ENCODE results near the gene ERCC8.
"Not testable (repeated sequence)": the region's sequence is repeated elsewhere in the genome, so short reads cannot be mapped to it uniquely, and the experiment has no call there.

ERCC8 gene, protein sequence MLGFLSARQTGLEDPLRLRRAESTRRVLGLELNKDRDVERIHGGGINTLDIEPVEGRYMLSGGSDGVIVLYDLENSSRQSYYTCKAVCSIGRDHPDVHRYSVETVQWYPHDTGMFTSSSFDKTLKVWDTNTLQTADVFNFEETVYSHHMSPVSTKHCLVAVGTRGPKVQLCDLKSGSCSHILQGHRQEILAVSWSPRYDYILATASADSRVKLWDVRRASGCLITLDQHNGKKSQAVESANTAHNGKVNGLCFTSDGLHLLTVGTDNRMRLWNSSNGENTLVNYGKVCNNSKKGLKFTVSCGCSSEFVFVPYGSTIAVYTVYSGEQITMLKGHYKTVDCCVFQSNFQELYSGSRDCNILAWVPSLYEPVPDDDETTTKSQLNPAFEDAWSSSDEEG

DNA sequence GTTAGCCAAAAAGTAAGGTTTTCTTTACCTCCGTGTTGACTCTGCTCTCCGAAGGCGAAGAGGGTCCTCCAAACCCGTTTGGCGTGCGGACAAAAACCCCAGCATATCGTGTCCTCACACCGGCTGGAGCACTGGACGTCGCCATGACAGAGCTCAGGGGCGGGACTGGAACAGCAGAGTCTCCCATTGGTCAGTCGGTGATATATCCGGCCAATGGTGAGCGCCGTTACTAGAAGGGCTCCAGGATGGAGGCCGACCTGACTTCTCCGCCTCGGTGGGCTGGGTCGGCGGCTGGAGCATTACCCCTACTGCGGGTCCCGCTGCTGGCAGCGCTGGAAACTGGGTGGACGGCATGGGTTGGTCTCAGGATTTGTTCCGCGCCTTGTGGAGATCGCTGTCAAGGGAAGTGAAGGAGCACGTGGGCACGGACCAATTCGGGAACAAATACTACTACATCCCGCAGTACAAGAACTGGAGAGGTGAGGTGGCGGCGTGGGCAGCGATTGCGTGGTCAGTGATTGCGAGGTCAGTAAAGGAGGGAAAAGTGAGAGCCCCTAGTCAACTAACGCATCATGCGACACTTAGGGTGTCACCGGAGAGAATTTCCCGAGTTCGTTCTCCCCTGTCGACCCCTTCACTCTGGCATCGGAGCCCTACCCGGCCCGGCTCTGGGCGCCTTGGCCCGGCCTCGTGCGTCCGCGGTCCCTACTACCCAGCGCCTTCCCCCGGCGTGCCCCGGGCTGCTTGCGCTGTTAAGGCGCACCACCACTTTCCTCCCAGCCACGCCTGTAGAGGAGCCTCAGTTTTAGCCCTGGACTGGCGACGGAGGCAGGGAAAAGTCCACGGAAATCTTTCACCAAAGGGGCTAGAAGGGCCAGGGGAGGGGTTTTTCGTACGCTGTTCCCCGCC lies at the start of gene ERCC8, which contains the start of gene NDUFAF2:
Gene ERCC8 (minus strand): TSS at position 167 of the 909 bp plus-strand sequence. CDS start 62 bp downstream, at position 105.
Gene NDUFAF2 (plus strand): TSS at position 302 of the 909 bp plus-strand sequence. CDS start 51 bp downstream, at position 353.
- Histone ChIP-seq H3K27ac (ENCODE audit: low read length) (peak within 1 kb of the TSS; percentile 90), H3K4me1 (ENCODE audit: control insufficient read depth in 1 of 2, insufficient read depth in 2 of 2, low read length in 2 of 2) (peaks cover 6 to 25% of the 10 kb centered on the region in 2 donors), H3K9me3 (ENCODE audit: control insufficient read depth in 1 of 2, low read length in 2 of 2) (no peaks in the 10 kb centered on the region)

DNA sequence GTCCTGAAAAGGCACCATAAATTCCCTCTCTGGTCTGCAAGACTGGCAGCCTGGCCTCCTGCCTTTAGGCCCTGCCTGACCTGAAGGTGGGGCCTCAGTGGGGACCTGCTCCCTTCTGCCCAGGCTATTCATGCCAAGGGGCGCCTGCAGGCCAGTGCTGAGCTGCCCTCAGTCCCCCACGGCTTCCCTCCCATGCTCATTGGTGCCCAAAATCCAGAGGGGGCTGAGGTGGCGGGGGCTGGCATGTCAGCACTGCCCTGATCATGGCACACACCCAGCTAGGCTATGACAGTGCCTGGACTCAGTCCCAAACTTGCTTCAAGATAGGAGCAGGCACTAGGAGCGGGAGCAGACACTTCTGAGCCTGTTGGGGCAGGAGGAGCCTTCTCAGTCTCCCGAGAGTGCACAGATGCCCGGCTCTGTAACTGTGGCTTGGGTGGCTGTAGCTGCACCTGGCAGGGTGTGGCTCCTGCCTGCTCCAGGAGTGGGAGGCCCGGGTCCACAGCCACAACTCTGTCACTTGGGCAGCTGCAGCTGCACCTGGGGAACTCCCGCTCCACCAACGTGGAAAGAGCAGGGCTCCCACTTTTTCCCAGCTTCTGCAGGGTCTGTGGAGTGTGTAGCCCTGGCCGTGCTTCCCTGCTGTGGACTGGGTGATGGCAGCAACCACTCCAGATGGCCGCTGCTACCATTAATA lies 49.2 kb upstream of the ERCC8 start:
- H3K9me3 ChIP-seq (ENCODE audit: control insufficient read depth in 1 of 2, low read length in 2 of 2): peaks cover 0 to 5% of the 10 kb centered on the region in 2 donors
- H3K27me3 ChIP-seq (ENCODE audit: low read depth, low read length): no peaks in the 10 kb centered on the region
- H3K4me3 ChIP-seq (ENCODE audit: low read depth in 1 of 2, low read length in 2 of 2): no peak overlapping the region
- no peaks in the 10 kb centered on the region for H3K36me3 ChIP-seq (ENCODE audit: control insufficient read depth in 1 of 2, insufficient read depth in 2 of 2, low read length in 2 of 2)
- no peak overlapping the region for H3K27ac ChIP-seq (ENCODE audit: low read length)
- no peaks in the 10 kb centered on the region for H3K4me1 ChIP-seq (ENCODE audit: control insufficient read depth in 1 of 2, insufficient read depth in 2 of 2, low read length in 2 of 2)

More for the DNA sequence above, at the start of gene ERCC8, which contains the start of gene NDUFAF2:
- Histone ChIP-seq H3K4me3 (ENCODE audit: low read depth in 1 of 2, low read length in 2 of 2) (peak within 1 kb of the TSS; percentile 92 to 94), H3K27me3 (ENCODE audit: low read depth, low read length) (no peaks in the 10 kb centered on the region), H3K36me3 (ENCODE audit: control insufficient read depth in 1 of 2, insufficient read depth in 2 of 2, low read length in 2 of 2) (peaks cover 3% of the 10 kb centered on the region in 2 donors)

DNA sequence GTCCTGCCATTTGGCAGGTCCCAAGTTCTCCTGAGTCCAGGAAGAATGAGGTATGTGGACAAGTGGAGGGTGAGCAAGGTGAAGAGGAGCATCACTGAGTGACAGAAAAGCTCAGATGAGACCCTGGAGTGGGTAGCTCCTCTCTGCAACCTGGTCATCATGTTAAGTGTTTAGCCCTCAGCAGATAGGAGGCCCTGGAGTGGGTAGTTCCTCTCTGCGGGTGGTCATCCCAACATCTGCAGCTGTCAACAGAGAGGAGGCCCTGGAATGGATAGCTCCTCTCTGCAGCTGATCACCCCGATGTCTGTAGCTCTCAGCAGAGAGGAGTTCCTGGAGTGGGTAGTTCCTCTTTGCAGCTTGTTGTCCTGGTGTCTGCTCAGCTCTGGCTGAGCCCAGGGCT lies 48.6 kb upstream of the ERCC8 start:
- Histone ChIP-seq H3K4me3 (ENCODE audit: low read depth in 1 of 2, low read length in 2 of 2) (no peak overlapping the region), H3K9me3 (ENCODE audit: control insufficient read depth in 1 of 2, low read length in 2 of 2) (peaks cover 0 to 5% of the 10 kb centered on the region in 2 donors), H3K4me1 (ENCODE audit: control insufficient read depth in 1 of 2, insufficient read depth in 2 of 2, low read length in 2 of 2) (no peaks in the 10 kb centered on the region), H3K27me3 (ENCODE audit: low read depth, low read length) (no peaks in the 10 kb centered on the region), H3K27ac (ENCODE audit: low read length) (no peak overlapping the region), H3K36me3 (ENCODE audit: control insufficient read depth in 1 of 2, insufficient read depth in 2 of 2, low read length in 2 of 2) (no peaks in the 10 kb centered on the region)

DNA sequence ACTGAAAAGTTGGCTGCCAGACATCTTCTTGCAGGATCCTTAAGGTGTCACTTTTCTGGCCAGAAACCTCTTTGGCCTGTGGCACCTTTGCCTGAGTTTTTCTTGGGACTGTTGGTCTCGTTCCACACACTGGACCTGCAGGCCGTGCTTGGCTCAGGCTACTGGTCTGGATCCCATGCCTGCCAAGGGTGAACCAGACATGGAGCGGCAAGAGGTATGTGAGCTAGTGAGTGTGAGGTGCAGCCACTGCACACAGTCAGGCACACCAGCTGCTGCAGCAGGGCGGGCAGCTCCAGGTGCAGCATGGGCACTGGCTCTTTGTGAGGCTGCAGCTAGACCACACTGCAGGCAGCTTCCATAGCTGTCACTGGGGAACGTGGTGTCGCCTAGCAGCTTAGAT lies 48.0 kb upstream of the ERCC8 start:
- peaks cover 0 to 5% of the 10 kb centered on the region in 2 donors for H3K9me3 ChIP-seq (ENCODE audit: control insufficient read depth in 1 of 2, low read length in 2 of 2)
- no peaks in the 10 kb centered on the region for H3K36me3 ChIP-seq (ENCODE audit: control insufficient read depth in 1 of 2, insufficient read depth in 2 of 2, low read length in 2 of 2)
- no peaks in the 10 kb centered on the region for H3K27me3 ChIP-seq (ENCODE audit: low read depth, low read length)
- H3K4me3 ChIP-seq (ENCODE audit: low read depth in 1 of 2, low read length in 2 of 2): no peak overlapping the region
- H3K4me1 ChIP-seq (ENCODE audit: control insufficient read depth in 1 of 2, insufficient read depth in 2 of 2, low read length in 2 of 2): no peaks in the 10 kb centered on the region
- H3K27ac ChIP-seq (ENCODE audit: low read length): no peak overlapping the region

DNA sequence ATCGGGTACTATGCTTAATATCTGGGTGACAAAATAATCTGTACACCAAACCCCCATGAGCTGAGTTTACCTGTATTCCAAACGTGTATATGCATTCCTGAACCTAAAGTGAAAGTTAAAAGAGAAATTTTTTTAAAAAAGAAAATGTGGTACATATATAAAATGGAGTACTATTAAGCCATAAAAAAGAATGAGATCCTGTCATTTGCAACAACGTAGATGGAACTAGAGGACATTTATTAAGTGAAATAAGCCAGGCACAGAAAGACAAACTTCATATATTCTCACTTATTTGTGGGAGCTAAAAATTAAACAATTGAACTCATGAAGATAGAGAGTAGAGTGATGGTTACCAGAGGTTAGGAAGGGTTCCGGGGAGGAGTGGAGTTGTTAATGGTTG lies 44.9 kb upstream of the ERCC8 start:
- no peaks in the 10 kb centered on the region for H3K27me3 ChIP-seq (ENCODE audit: low read depth, low read length)
- no peak overlapping the region for H3K4me3 ChIP-seq (ENCODE audit: low read depth in 1 of 2, low read length in 2 of 2)
- H3K36me3 ChIP-seq (ENCODE audit: control insufficient read depth in 1 of 2, insufficient read depth in 2 of 2, low read length in 2 of 2): no peaks in the 10 kb centered on the region
- H3K4me1 ChIP-seq (ENCODE audit: control insufficient read depth in 1 of 2, insufficient read depth in 2 of 2, low read length in 2 of 2): no peaks in the 10 kb centered on the region
- peaks cover 0 to 5% of the 10 kb centered on the region in 2 donors for H3K9me3 ChIP-seq (ENCODE audit: control insufficient read depth in 1 of 2, low read length in 2 of 2)
- no peak overlapping the region for H3K27ac ChIP-seq (ENCODE audit: low read length)

DNA sequence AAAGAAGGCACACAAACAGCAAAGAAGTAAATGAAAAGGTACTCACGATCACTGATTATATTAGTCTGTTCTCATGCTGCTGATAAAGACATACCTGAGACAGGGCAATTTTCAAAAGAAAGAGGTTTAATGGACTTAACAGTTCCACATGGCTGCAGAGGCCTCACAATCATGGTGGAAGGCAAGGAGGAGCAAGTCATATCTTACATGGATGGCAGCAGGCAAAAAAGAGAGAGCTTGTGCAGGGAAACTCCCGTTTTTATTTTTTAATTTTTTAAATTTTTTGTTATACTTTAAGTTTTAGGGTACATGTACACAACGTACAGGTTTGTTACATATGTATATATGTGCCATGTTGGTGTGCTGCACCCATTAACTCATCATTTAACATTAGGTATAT lies 37.3 kb upstream of the ERCC8 start:
- H3K4me1 ChIP-seq (ENCODE audit: control insufficient read depth in 1 of 2, insufficient read depth in 2 of 2, low read length in 2 of 2); H3K4me3 ChIP-seq (ENCODE audit: low read depth in 1 of 2, low read length in 2 of 2); H3K27ac ChIP-seq (ENCODE audit: low read length); H3K36me3 ChIP-seq (ENCODE audit: control insufficient read depth in 1 of 2, insufficient read depth in 2 of 2, low read length in 2 of 2); H3K9me3 ChIP-seq (ENCODE audit: control insufficient read depth in 1 of 2, low read length in 2 of 2); H3K27me3 ChIP-seq (ENCODE audit: low read depth, low read length): not testable (repeated sequence)

DNA sequence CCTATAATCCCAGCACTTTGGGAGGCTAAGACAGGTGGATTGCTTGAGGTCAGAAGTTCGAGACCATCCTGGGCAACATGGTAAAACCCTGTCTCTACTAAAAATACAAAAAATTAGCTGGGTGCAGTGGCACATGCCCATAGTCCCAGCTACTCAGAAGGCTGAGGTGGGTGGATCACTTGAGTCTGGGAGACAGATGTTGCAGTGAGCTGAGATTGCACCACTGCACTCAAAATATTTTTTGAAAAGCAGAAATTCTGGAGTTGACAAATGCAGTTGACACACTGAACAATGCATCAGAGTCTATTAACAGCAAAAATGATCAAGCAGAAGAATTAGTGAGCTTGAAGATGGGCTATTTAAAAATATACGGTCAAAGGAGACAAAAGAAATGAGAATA lies 35.6 kb upstream of the ERCC8 start:
- Histone ChIP-seq H3K27ac (ENCODE audit: low read length) (no peak overlapping the region), H3K36me3 (ENCODE audit: control insufficient read depth in 1 of 2, insufficient read depth in 2 of 2, low read length in 2 of 2) (no peaks in the 10 kb centered on the region), H3K9me3 (ENCODE audit: control insufficient read depth in 1 of 2, low read length in 2 of 2) (peaks cover 0 to 2% of the 10 kb centered on the region in 2 donors), H3K4me3 (ENCODE audit: low read depth in 1 of 2, low read length in 2 of 2) (no peak overlapping the region), H3K27me3 (ENCODE audit: low read depth, low read length) (no peaks in the 10 kb centered on the region), H3K4me1 (ENCODE audit: control insufficient read depth in 1 of 2, insufficient read depth in 2 of 2, low read length in 2 of 2) (no peaks in the 10 kb centered on the region)

DNA sequence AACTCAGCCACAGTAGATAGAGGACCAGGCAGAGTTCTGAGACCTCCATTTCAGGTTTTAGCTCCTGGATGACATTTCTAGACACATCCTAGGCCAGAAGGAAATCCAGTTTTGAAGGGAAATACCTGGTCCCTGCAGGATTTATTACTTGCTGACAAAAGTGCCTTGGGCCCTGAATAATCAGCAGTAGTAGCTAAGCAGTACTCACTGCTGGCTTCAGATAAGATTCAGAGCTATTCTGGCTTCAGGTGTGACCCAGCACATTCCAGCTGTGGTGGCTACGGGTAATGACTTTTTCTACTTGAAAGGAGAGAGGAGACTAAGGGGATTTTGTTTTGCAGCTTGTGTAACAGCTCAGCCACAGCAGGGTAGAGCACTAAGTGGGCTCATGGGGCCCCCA lies 34.1 kb upstream of the ERCC8 start:
- H3K27me3 ChIP-seq (ENCODE audit: low read depth, low read length): no peaks in the 10 kb centered on the region
- H3K4me3 ChIP-seq (ENCODE audit: low read depth in 1 of 2, low read length in 2 of 2): no peak overlapping the region
- no peaks in the 10 kb centered on the region for H3K4me1 ChIP-seq (ENCODE audit: control insufficient read depth in 1 of 2, insufficient read depth in 2 of 2, low read length in 2 of 2)
- no peak overlapping the region for H3K27ac ChIP-seq (ENCODE audit: low read length)
- no peaks in the 10 kb centered on the region for H3K36me3 ChIP-seq (ENCODE audit: control insufficient read depth in 1 of 2, insufficient read depth in 2 of 2, low read length in 2 of 2)
- peaks cover 0 to 2% of the 10 kb centered on the region in 2 donors for H3K9me3 ChIP-seq (ENCODE audit: control insufficient read depth in 1 of 2, low read length in 2 of 2)

DNA sequence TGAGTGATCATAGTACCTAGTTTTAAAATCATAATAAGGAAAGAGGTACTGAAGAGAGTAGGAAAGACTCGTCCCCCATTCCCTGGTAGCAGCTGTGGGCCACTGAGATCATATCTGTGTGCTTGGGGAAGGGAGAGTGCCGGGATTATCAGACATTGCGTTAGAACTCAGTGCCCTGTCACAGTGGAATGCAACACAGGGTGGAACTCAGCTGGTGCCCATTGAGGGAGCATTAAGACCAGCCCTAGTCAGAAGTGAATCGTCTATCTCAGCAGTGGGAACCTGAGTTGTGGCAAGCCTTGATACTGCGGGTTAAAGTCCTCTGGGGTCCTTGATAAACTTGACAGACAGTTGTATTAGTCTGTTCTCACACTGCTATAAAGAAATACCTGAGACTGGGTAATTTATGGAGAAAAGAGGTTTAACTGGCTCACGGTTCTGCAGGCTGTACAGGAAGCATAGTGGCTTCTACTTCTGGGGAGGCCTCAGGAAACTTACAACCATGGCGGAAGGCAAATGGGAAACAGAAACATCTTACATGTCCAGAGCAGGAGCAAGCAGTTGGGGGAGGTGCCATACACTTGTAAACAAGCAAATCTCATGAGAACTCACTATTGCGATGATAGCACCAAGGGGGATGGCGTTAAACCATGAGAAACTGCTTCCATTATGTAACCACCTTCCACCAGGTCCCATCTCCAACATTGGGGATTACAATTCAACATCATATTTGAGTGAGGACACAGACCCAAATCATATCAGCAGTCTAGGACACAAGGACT lies 33.3 kb upstream of the ERCC8 start:
- H3K4me1 ChIP-seq (ENCODE audit: control insufficient read depth in 1 of 2, insufficient read depth in 2 of 2, low read length in 2 of 2): no peaks in the 10 kb centered on the region
- H3K27me3 ChIP-seq (ENCODE audit: low read depth, low read length): no peaks in the 10 kb centered on the region
- no peaks in the 10 kb centered on the region for H3K36me3 ChIP-seq (ENCODE audit: control insufficient read depth in 1 of 2, insufficient read depth in 2 of 2, low read length in 2 of 2)
- H3K9me3 ChIP-seq (ENCODE audit: control insufficient read depth in 1 of 2, low read length in 2 of 2): peaks cover 0 to 2% of the 10 kb centered on the region in 2 donors
- H3K4me3 ChIP-seq (ENCODE audit: low read depth in 1 of 2, low read length in 2 of 2): no peak overlapping the region
- no peak overlapping the region for H3K27ac ChIP-seq (ENCODE audit: low read length)

DNA sequence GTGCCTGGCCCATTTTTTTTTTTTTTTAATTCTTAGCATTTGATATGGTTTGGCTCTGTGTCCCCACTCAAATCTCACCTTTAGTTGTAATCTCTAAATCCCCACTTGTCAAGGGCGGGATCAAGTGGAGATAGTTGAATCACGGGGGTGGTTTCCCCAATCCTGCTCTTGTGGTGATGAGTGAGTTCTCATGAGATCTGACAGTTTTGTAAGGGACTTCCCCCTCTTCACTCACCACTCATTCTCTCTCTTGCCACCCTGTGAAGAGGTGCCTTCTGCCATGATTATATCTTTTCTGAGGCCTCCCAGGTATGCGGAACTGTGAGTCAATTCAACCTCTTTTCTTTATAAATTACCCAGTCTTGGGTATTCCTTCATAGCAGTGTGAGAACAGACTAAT lies 27.4 kb upstream of the ERCC8 start:
- no peaks in the 10 kb centered on the region for H3K27me3 ChIP-seq (ENCODE audit: low read depth, low read length)
- H3K36me3 ChIP-seq (ENCODE audit: control insufficient read depth in 1 of 2, insufficient read depth in 2 of 2, low read length in 2 of 2): no peaks in the 10 kb centered on the region
- peaks cover 0 to 12% of the 10 kb centered on the region in 2 donors for H3K9me3 ChIP-seq (ENCODE audit: control insufficient read depth in 1 of 2, low read length in 2 of 2)
- H3K4me3 ChIP-seq (ENCODE audit: low read depth in 1 of 2, low read length in 2 of 2): no peak overlapping the region
- H3K27ac ChIP-seq (ENCODE audit: low read length): no peak overlapping the region
- H3K4me1 ChIP-seq (ENCODE audit: control insufficient read depth in 1 of 2, insufficient read depth in 2 of 2, low read length in 2 of 2): no peaks in the 10 kb centered on the region
